HFFc6 (cell line): ENCODE results near the gene DCN. TPM values are rescaled to one million over a fixed set of nuclear protein-coding genes. Genes with fewer than 3 reads are reported as not detected.

Experiments used
- DNase-seq: peaks from one replicate; pipeline ENCODE4 v3.0.0-alpha.2; 2018
- H3K27ac Mint-ChIP-seq: 2 replicates; pipeline ENCODE4 v1.8.0; 2020; ENCODE audit warnings: mild to moderate bottlenecking, mixed read lengths
- H3K27me3 Mint-ChIP-seq: 2 replicates; pipeline ENCODE4 v1.8.0; 2021; ENCODE audit warnings: mild to moderate bottlenecking, moderate library complexity, mixed read lengths; ENCODE audit not compliant: insufficient read depth
- H3K36me3 Mint-ChIP-seq: 2 replicates; pipeline ENCODE4 v1.8.0; 2021; ENCODE audit warnings: low read depth, mixed read lengths
- H3K4me1 Mint-ChIP-seq: 2 replicates; pipeline ENCODE4 v1.8.0; 2020; ENCODE audit warnings: low read depth, mixed read lengths
- H3K4me3 Mint-ChIP-seq: 2 replicates; pipeline ENCODE4 v1.8.0; 2020; ENCODE audit warnings: mild to moderate bottlenecking, moderate library complexity, mixed read lengths
- H3K9me3 Mint-ChIP-seq: 2 replicates; pipeline ENCODE4 v1.8.0; 2020; ENCODE audit warnings: mild to moderate bottlenecking, mixed read lengths
- total RNA-seq, 6 experiments: library from RNA; stranded (reverse); fragmentation: NEBNext Ultra II Directional; extraction: Animal tissue kit (Norgen Biotek cat#: 25700); gene quantifications; 2 replicates in 1 of 6; 3 replicates in 5 of 6; pipeline ENCODE4 v1.2.3, GENCODE V29; 2021
- TF ChIP-seq, protein P1 (sequence below): fragments of 200-600 bp; sonication (generic); IDR thresholded peaks from 2 replicates; pipeline ENCODE4 v1.5.0; 2021; ENCODE audit warnings: antibody characterized with exemption, mild to moderate bottlenecking

The DCN gene
- total RNA-seq, 6 experiments from 2014 or later, result 20.4 to 58.8 (median 48.7) TPM

DNA sequence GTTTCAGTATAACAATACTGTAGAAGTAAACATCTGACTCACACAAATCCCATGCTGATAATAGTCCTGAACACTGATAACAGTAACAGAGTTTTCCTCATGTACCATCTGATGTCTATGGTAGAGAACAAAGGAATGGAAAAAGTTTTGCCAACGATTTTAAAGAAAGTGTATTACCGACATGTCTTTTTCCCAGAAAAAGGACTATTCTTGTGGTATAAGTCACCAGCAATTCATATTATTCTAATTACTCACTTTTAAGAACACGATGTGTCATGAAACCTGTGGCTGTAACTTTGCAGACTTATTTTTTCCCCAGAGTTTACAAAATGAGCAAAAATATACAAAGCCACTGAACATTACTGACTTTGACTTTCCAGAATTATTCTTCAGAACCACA, 40.1 kb upstream of the DCN start:
- Mint-ChIP-seq H3K4me1 (peaks cover 56% of the 10 kb centered on the region), H3K9me3 (no peaks in the 10 kb centered on the region), H3K4me3 (peak overlapping the region; percentile 59), H3K27ac (peak overlapping the region; percentile 83), H3K36me3 (no peaks in the 10 kb centered on the region), H3K27me3 (no peaks in the 10 kb centered on the region)
- TF ChIP-seq, protein P1, sequence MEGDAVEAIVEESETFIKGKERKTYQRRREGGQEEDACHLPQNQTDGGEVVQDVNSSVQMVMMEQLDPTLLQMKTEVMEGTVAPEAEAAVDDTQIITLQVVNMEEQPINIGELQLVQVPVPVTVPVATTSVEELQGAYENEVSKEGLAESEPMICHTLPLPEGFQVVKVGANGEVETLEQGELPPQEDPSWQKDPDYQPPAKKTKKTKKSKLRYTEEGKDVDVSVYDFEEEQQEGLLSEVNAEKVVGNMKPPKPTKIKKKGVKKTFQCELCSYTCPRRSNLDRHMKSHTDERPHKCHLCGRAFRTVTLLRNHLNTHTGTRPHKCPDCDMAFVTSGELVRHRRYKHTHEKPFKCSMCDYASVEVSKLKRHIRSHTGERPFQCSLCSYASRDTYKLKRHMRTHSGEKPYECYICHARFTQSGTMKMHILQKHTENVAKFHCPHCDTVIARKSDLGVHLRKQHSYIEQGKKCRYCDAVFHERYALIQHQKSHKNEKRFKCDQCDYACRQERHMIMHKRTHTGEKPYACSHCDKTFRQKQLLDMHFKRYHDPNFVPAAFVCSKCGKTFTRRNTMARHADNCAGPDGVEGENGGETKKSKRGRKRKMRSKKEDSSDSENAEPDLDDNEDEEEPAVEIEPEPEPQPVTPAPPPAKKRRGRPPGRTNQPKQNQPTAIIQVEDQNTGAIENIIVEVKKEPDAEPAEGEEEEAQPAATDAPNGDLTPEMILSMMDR, result no peak
- DNase-seq, result peak; percentile 59

DNA sequence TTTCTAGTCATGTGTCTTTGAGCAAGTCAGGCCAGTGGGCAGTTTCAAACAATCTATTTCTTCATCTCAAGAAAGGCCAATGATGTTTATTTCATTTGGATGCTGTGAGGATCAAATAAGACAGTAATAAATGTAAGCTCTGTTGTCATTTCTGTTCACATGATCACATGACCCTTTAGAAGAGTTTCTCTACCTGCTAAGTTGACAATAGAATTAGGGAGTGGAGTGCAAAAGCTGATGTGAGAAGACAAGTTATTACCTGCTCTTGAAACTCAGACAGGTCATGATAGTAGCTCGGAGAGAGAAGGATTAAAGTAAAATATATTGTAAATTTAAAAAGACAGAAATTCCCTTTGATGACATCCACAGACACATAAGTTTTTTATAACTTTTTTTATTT, 37.3 kb upstream of the DCN start:
- Mint-ChIP-seq H3K27me3 (no peaks in the 10 kb centered on the region), H3K4me1 (peaks cover 70% of the 10 kb centered on the region), H3K36me3 (no peaks in the 10 kb centered on the region), H3K9me3 (no peaks in the 10 kb centered on the region), H3K27ac (peak overlapping the region; percentile 62), H3K4me3 (no peak overlapping the region)
- DNase-seq, result no peak
- TF ChIP-seq, protein P1, result no peak

DNA sequence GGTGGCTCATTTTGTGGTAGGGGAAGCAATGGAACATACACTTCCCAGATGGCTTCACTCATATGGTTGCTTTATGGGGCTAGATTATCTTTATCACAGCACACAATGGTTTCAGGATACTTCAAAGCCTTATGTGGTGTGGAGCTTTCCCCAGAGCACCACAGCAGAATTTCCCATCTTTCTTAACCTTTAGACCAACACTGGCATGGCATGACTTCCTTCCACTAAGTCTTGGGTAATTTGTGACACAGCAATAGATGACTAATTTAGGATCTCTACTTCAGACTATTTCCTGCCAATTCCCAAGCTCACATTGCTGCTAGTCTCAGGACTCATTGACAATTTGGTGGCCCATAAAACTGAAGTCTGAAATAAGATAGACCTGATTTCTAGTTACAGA, 36.9 kb upstream of the DCN start:
- peak overlapping the region; percentile 62 for H3K27ac Mint-ChIP-seq
- TF ChIP-seq, protein P1, result no peak
- no peaks in the 10 kb centered on the region for H3K36me3 Mint-ChIP-seq
- no peaks in the 10 kb centered on the region for H3K9me3 Mint-ChIP-seq
- H3K4me1 Mint-ChIP-seq, result peaks cover 67% of the 10 kb centered on the region
- DNase-seq, result peak; percentile 45
- no peaks in the 10 kb centered on the region for H3K27me3 Mint-ChIP-seq
- H3K4me3 Mint-ChIP-seq, result no peak overlapping the region

DNA sequence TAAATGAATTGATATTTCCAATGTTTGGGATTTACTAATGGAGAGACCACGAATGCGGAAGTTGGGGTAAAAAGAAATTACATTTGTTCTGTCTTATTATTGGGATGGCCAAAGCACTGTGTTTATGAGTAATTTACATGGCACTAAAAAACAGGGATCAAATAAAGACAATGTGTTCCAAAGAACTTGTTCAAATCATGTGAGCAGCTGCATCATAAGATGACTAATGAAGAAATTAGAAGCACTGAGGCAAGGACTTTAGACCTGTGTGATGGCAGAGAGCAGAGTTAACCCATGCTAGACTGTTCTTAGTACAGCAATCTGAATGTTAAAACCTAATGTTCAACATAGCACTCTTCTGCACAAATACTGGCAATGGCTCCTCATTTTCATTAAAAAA, 34.3 kb upstream of the DCN start:
- no peaks in the 10 kb centered on the region; the same call in 1 of the 2 replicates for H3K27me3 Mint-ChIP-seq
- H3K9me3 Mint-ChIP-seq, result no peaks in the 10 kb centered on the region

DNA sequence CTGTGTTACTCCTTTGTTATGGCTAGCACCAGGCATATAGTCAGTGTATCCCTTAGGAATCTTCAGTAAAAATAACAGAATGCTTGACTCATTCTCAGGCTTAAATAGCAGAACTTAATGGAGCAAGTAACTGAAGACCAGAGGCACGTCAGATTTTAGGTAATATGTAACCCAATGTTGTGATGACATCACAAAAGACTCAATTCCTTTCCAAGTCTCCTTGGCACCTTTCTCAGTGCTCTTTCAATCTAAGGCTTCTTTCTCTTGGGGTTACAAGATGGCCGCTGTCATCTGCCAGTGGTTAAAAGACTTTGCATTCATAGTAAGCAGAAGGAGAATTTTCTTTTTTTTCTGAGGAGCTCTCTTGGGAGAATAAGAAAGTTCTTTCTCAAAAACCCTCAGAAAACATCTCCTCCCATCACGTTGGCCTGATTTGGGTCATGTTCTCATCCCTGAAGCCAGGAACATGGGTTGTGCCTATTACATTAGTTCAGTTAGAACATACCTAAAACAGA, 33.4 kb upstream of the DCN start:
- DNase-seq, result peak; percentile 70
- peaks cover 40% of the 10 kb centered on the region for H3K4me1 Mint-ChIP-seq
- H3K9me3 Mint-ChIP-seq, result no peaks in the 10 kb centered on the region
- TF ChIP-seq, protein P1, result no peak
- H3K36me3 Mint-ChIP-seq, result 0 out of 2 replicates have a peak, but pooled peaks cover 4% of the 10 kb centered on the region
- no peaks in the 10 kb centered on the region; the same call in 1 of the 2 replicates for H3K27me3 Mint-ChIP-seq
- peak overlapping the region; percentile 64 for H3K27ac Mint-ChIP-seq
- no peak overlapping the region for H3K4me3 Mint-ChIP-seq

More for the DNA sequence above, 34.3 kb upstream of the DCN start:
- H3K4me1 Mint-ChIP-seq, result peaks cover 45% of the 10 kb centered on the region
- DNase-seq, result no peak
- no peak overlapping the region for H3K4me3 Mint-ChIP-seq
- no peak overlapping the region for H3K27ac Mint-ChIP-seq
- TF ChIP-seq, protein P1, result no peak
- H3K36me3 Mint-ChIP-seq, result 0 out of 2 replicates have a peak, but pooled peaks cover 4% of the 10 kb centered on the region
